Kidney (tissue), 14 donors: ENCODE data around the gene DIRAS3. TPM values are rescaled to one million over a fixed set of nuclear protein-coding genes. Genes with fewer than 3 reads are reported as not detected.
"Not testable (repeated sequence)": the region's sequence is repeated elsewhere in the genome, so short reads cannot be mapped to it uniquely, and the experiment has no call there.

Experiments used
- DNase-seq, 5 donors: peaks; one replicate each; pipeline ENCODE4 v3.0.0-alpha.2; 2013 to 2020
- FAIRE-seq: peaks from 2 replicates; lab custom pipeline; 2012; peaks lifted over from hg19 to GRCh38; lab: Jason Lieb, UNC
- H3K27ac ChIP-seq, 2 donors: one replicate each; pipeline ENCODE4 v1.7.0; 2013; ENCODE audit warnings: low read depth in 2 of 2, low read length in 2 of 2, inconsistent platforms in 1 of 2
- H3K27me3 ChIP-seq: one replicate; pipeline ENCODE4 v1.7.1; 2013; ENCODE audit warnings: low read length, inconsistent platforms; ENCODE audit not compliant: control insufficient read depth, insufficient read depth
- H3K36me3 ChIP-seq, 3 donors: one replicate each; pipeline versions ENCODE4 v1.7.0 to v1.7.1; 2013; ENCODE audit warnings: low read length in 3 of 3, control low read depth in 1 of 3, inconsistent platforms in 1 of 3; ENCODE audit not compliant: insufficient read depth in 3 of 3, control insufficient read depth in 2 of 3
- H3K4me1 ChIP-seq, 3 donors: one replicate each; pipeline versions ENCODE4 v1.7.0 to v1.7.1; 2013; ENCODE audit warnings: low read length in 3 of 3, inconsistent platforms in 1 of 3, low read depth in 1 of 3; ENCODE audit not compliant: control insufficient read depth in 2 of 3, insufficient read depth in 2 of 3
- H3K4me3 ChIP-seq, 3 donors: one replicate each; pipeline versions ENCODE4 v1.7.0 to v1.8.1; 2013; ENCODE audit warnings: low read length in 3 of 3, control low read depth in 1 of 3, inconsistent platforms in 1 of 3
- H3K9ac ChIP-seq, 3 donors: one replicate each; pipeline versions ENCODE4 v1.7.0 to v1.7.1; 2013; ENCODE audit warnings: low read length in 3 of 3, control low read depth in 1 of 3, inconsistent platforms in 1 of 3
- H3K9me3 ChIP-seq, 3 donors: one replicate each; pipeline versions ENCODE4 v1.7.0 to v1.7.1; 2013; ENCODE audit warnings: low read length in 3 of 3, control low read depth in 1 of 3, inconsistent platforms in 1 of 3; ENCODE audit not compliant: control insufficient read depth in 2 of 3, insufficient read depth in 1 of 3
- intact Hi-C: fragments of 100-400 bp; cut with DNase I; formaldehyde crosslinking; loops from one replicate; pipeline ENCODE4 v1.11.1; 2022
- polyA plus RNA-seq: library from polyadenylated mRNA; stranded (reverse); fragments of 350-450 nt; fragmentation: Illumina TruSeq; extraction: RNeasy Lipid Tissue Mini Kit (QIAGEN cat#74804); gene quantifications from one replicate; pipeline ENCODE4 v1.2.3, GENCODE V29; 2014; ENCODE audit warnings: low read depth, low replicate concordance; ENCODE audit not compliant: insufficient read depth
- total RNA-seq: library from RNA; stranded (reverse); fragmentation: NEBNext Ultra II Directional; extraction: Animal tissue kit (Norgen Biotek cat#: 25700); gene quantifications from one replicate; pipeline ENCODE4 v1.2.1, GENCODE V29; 2021
- TF ChIP-seq, protein P1 (sequence below): IDR thresholded peaks from 3 replicates; pipeline ENCODE4 v1.5.1; 2012; ENCODE audit warnings: mild to moderate bottlenecking, moderate library complexity, borderline replicate concordance; ENCODE audit not compliant: insufficient read depth; ENCODE audit errors: extremely low read depth
- donor health status: control.
- donor health status: control.
- donor health status: control.
- donor health status: control.
- donor health status: control.
- donor health status: DM: yes; HTN: yes; CAD: no.
- donor health status: Normal renal cell carcinoma (clear cell type).

The DIRAS3 gene
- total and polyA plus RNA-seq, 2 donors from 2014 or later: 8.8 to 13.2 TPM

DNA sequence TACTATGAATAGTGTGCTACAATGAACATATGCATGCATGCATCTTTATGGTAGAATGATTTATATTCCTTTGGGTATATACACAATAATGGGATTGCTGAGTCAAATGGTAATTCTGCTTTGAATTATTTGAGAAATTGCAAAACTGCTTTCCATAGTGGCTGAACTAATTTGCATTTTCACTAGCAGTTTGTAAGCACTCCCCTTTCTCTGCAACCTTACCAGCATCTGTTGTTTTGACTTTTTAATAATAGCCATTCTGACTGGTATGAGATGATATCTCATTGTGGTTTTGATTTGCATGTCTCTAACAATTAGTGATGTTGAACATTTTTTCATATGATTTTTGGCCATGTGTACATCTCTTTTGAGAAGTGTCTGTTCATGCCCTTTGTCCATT lies 24.0 kb upstream of the DIRAS3 start:
- FAIRE-seq (no peak), DNase-seq (no peak)
- TF ChIP-seq, protein P1, sequence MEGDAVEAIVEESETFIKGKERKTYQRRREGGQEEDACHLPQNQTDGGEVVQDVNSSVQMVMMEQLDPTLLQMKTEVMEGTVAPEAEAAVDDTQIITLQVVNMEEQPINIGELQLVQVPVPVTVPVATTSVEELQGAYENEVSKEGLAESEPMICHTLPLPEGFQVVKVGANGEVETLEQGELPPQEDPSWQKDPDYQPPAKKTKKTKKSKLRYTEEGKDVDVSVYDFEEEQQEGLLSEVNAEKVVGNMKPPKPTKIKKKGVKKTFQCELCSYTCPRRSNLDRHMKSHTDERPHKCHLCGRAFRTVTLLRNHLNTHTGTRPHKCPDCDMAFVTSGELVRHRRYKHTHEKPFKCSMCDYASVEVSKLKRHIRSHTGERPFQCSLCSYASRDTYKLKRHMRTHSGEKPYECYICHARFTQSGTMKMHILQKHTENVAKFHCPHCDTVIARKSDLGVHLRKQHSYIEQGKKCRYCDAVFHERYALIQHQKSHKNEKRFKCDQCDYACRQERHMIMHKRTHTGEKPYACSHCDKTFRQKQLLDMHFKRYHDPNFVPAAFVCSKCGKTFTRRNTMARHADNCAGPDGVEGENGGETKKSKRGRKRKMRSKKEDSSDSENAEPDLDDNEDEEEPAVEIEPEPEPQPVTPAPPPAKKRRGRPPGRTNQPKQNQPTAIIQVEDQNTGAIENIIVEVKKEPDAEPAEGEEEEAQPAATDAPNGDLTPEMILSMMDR: no peak
- no peaks in the 10 kb centered on the region for H3K27me3 ChIP-seq
- no peak overlapping the region for H3K4me3 ChIP-seq
- H3K9me3 ChIP-seq: no peaks in the 10 kb centered on the region
- intact Hi-C loops: no loop called here
- no peak overlapping the region for H3K27ac ChIP-seq
- H3K4me1 ChIP-seq: no peaks in the 10 kb centered on the region
- H3K9ac ChIP-seq: no peak overlapping the region
- no peaks in the 10 kb centered on the region for H3K36me3 ChIP-seq

DNA sequence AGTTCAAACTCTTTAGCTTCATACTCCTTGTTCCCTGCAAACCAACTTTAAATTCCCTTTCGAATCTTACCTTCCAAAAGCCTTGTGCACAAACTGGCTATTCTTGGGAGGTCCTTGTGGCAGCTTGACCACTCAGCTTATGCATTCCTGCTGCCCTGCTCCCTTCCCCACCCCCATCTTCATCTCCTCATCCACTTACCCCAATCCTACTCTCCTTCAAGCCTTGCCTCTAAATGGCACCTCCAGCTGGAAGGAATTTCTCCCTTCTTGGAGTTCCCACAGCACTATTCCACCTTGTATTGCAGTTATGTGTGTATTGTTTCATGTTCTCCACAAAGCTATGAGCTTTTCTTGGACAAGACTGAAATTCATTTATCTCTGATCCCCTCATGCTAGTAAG lies 15.3 kb upstream of the DIRAS3 start:
- TF ChIP-seq, protein P1: no peak
- no peaks in the 10 kb centered on the region for H3K9me3 ChIP-seq
- H3K36me3 ChIP-seq: no peaks in the 10 kb centered on the region
- FAIRE-seq (no peak), DNase-seq (no peak)
- no peak overlapping the region for H3K9ac ChIP-seq
- H3K27me3 ChIP-seq: no peaks in the 10 kb centered on the region
- H3K27ac ChIP-seq: no peak overlapping the region
- no peak overlapping the region for H3K4me3 ChIP-seq
- intact Hi-C loops: no loop called here
- H3K4me1 ChIP-seq: no peaks in the 10 kb centered on the region

DNA sequence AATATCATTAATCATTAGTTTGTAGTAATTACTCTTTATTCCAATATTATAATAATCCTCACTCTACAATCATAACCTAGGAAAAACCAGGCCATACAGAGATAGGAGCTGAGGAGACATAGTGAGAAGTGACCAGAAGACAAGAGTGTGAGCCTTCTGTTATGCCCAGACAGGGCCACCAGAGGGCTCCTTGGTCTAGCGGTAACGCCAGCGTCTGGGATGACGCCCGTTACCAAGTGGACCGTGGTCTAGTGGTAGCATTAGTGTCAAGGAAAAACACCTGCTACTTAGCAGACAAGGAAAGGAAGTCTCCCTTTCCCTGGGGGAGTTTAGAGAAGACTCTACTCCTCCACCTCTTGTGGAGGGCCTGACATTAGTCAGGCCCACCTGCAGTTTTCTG lies 7.6 kb upstream of the DIRAS3 start:
- FAIRE-seq, intact Hi-C loops: not testable (repeated sequence)

DNA sequence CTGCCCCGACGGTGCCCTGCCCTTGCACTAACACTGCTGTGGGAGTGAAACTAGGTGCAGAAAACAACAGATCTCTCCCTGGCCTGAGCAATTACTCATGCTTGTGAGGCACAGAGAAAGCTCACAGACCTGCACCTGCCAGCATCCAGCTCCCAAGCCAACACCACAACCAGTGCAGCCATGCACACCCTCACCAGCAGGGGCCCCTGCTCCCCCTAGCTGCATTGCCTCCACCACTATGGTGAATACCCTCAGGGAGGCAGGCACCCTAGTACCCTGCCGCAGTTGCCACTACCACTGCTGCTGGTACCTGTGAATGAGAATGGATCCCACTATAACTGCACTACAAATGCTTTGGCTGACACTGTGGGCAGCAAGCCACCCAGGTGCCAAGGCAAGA lies 7.1 kb upstream of the DIRAS3 start:
- TF ChIP-seq, protein P1: no peak
- Histone ChIP-seq H3K4me1 (no peaks in the 10 kb centered on the region), H3K36me3 (no peaks in the 10 kb centered on the region), H3K9me3 (no peaks in the 10 kb centered on the region), H3K27me3 (no peaks in the 10 kb centered on the region), H3K4me3 (no peak overlapping the region), H3K9ac (no peak overlapping the region), H3K27ac (no peak overlapping the region)
- no peak for DNase-seq
- intact Hi-C loops: no loop called here
- FAIRE-seq: no peak

More for the DNA sequence above, 7.6 kb upstream of the DIRAS3 start:
- not testable (repeated sequence) for H3K27ac ChIP-seq, H3K4me3 ChIP-seq, H3K9me3 ChIP-seq, H3K36me3 ChIP-seq, H3K4me1 ChIP-seq, H3K9ac ChIP-seq, H3K27me3 ChIP-seq, DNase-seq
